Stimulated activated CD8-positive, alpha-beta memory T cell treated with anti-CD3 and anti-CD28 coated beads, Interleukin-4, amount 100 ng/mL, for 24 hours (primary cell): ENCODE measurements around the gene GUCA2A.

Experiments used
- DNase-seq: peaks from one replicate; pipeline ENCODE4 v3.0.0-alpha.2; 2020; ENCODE audit warnings: low read depth

GUCA2A gene

DNA sequence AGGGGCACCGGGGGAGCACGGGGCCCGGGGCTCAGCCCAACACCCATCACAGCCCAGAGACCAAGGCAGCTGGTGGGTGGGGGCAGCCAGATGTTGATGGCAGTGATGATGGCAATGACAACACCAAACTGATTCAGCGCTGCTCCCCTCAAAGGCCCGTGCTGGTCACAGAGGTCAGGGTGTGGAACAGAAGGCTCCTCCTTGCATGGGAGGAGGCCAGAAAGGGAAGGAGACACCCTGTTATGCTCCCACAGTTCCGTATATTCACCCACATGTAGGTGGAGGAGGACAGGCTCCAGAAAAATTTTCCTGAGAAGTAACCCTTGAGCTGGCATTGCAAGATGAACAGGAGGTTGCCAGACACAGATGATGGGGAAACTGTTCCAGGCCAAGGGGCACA, 10.9 kb downstream of the GUCA2A start:
- DNase-seq, result no peak

DNA sequence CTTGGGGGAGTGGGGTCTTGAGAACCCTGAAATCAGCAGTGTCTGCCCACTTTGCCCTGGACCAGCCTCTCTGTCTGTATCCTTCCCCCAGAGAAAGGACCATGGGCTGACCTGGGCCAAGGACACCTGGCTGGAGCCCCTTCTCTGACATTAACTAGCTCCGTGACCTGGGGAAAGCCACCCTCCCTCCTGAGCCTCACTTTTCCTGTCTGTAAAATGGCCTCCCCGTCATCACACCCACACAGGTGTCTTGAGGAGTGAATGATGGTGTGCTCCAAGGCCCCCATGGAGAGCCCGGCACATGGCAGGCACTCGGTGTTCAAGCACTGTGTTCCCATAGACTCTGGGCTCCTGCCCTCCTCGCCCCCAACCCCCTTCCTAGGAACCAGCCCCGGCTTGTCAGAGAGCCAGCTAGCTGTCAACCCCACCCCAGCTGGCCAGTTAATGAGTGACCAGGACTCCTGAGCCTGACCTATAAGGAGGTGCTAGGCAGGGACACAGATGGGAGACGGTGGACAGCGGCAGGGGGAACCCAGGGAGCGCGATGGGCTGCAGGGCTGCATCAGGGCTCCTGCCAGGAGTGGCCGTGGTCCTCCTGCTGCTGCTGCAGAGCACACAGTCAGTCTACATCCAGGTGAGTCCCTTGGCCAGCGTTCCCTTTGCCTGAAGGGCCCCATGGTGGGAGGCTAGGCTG, 11.5 kb downstream of the GUCA2A start, which contains the start of gene GUCA2B:
TSS of gene GUCA2B (plus strand) at position 504 of the 694 bp plus-strand sequence. CDS start at position 545, 41 bp downstream.
- no peak for DNase-seq

DNA sequence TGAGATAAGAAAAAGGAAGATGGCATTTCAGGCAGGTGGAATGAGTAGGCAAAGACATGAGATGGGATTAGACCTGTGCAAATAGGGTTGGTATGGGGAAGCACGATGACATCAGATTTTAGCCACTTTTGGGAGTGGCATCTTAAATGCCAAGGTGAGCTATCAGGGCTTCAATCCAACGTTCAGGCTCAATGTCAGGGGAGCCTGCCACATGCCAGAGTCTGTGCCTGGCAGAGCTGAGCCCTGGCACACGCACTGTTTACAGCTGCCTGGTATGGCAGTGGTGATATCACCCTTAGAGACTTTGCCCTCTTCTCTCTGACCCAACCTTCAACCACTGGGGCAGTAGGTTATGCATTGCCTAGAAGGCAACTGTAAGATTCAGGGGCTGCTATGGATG, 12.4 kb downstream of the GUCA2A start:
- no peak for DNase-seq

DNA sequence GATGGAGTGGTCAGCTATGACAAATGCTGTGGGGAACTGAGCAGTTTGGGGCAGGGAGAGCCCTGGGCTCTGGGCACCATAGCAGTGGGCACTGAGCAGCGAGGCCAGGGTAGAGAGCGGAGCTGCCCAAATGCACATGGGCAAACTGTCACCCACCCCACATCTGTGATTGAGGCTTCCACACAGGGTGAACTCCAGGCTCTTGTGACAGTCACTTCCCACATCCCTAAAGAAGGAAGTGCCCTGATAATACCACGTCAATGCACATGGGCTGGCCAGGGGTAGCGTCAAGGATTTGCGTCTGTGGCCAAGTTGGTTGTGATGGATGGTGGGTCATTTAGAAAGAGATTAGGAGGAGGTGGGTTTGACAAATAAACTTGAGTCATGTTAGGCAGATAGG, 13.9 kb downstream of the GUCA2A start:
- no peak for DNase-seq

DNA sequence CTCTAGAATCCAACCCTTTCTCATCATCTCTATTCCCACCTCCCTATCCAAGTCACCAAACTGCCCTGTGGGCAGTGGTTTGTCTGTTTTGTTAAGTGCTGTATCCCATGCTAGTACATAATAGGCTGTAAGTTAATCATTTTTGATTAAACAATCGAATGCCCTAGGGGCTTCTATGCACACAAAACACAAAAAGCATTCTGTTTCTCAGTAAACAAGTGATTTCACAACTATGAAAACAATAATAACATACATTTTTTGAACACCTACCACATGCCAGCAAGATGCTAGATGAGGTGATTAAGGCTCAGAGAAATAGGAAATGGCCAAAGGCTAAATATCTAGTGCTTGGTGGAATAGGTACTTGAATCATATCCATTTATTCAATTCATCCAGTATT, 16.4 kb downstream of the GUCA2A start:
- DNase-seq, result no peak

DNA sequence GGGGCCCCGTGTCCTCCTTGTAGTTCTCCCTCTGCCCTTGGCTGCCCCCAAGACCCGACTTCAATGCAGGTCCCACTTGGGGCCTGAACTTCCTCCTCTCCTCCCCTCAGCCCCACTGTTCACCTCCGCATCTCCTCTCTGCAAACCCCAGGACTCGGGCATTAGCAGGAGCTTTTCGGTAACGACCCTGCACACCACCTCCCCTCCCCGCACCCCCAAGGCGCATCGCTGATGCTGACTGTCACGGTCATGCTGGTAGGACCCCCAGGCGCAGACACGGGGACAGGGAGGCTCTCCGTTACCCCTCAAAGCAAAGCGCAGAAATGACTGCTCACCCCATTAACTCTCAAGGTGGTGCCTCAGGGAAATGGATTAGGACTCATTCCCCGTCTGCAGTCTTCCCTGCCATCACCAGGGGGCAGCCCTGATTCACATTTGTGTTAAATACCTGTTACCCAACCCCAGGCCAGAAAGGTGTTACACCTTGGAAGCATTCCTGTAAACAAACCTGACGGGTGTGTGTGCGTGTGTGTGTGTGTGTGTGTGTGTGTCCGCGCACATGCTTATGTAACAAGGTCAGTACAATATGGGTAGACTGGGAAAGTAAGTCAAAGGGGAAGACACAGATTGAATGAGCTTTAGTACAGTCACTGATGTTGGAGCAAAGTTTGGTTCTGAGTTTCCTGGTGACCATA, 17.8 kb downstream of the GUCA2A start:
- DNase-seq, result peak; percentile 52

DNA sequence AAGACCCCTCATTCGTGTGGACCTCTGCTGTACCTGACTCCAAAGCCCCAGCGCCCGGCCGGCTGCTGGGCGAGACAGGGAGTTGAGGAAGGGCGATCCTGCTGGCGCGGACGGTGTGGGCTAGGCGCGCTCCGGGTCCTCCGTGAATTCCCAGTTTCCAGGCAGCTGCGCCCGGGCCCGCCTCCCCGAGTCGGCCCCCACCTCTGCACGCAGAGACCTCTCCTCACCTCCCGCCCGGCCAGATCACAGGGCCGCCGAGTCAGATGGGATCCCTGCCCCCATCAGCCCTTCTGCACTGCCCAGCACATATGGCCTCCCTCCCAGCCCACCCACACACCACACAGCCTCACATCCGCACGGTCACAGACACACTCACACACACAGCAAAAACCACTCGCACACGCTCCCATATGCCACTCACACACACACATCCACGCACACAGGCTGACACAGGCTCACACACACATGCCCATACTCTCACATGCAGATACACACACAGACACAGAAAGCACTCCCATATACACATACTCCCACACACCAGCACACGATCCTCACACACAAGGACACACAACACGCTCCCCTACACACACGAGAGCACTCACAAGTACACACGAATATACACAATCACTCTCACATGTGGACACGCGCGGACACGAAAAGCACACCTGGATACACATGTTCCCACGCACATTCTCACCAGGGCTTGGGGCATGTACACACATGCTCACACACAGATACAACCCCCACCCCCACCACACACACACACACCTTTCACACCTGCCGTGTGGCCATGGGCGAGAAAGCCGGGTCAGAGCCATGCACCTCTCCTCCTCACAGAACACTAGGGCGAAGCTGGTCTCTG, 18.6 kb downstream of the GUCA2A start:
- no peak for DNase-seq

DNA sequence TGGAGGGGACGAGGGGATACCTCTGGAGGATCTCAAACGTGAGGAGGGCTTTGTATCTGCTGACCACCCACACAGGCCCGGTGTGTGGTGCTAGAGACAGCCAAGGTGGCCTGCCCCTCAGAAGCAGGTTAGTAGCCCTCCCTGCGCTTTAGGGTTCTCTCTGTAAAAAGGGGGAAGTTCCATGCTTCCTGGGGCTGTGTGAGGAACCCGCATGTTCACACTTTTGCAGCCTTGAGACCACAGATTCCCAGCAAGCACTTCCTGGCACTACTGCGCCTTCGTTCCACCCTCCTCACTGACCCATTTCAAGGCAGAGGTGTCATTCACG, 19.2 kb downstream of the GUCA2A start:
- no peak for DNase-seq

DNA sequence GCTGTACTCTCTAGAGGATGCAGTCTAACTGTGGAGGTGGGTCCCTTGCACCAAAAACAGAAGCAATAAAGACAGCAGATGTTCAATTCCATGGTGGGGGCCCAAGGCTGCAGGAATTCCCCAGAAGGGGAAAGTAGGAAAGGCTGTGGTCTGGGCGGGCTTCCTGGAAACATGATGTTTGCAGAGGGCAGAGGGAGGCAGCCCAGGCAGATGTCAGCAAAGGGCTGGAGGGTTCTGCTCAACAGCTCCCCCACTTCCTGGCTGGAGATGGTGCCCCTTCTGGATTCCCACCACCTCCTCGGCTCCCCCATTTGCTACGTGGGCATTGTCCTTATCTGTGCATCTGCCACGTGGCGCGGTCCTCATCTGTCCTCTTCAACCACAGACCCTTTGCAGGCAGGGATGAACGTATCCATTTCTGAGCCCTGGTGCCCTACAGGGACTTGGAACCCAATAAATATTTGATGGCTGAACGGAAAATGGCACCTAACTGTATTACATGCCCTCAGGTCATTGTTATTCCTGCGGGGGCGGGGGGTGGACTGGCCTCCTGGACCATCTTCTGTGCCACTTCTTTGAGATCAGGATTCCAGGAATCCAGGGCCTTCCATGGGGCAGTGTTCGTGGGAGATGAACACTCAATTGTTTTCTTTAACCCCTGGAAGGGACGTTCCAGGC, 19.7 kb downstream of the GUCA2A start:
- no peak for DNase-seq

DNA sequence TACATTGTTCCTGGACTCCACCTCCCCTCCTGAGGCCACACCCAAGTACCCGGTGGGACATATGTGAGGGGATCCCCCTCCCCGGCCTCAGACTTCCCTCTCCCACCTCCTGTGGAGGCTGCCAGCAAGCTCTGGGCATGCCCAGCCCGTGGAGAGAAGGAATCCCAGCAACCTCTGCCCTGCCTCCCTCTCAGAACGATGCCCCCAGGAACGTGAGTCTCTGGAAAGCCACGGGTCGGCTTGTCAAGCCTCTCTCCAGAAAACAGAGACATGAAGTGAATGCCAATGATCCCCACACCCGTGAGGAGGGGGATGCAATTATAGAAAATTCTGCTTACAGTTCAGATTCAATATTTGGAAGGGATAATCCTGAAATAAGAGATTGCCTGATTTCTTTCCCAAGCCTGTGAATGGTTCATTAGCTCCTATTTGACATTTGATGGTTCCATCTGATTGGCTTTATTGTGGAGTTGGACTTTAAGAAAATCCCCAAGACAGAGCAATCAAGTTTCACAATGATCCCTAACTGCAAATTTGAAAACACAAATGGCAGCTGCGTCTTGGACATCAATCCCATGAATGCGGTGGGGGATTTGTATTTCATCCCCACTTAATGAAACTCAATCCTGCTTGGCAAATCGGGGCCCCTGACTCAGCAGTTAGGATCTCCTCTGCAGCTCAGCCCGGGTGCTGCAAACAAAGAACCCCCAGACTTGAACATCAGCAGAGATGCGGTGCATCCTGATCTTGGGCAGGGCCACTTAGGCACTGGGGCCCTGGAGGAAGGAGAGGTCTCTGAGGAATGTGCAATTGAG, 20.4 kb downstream of the GUCA2A start:
- no peak for DNase-seq

DNA sequence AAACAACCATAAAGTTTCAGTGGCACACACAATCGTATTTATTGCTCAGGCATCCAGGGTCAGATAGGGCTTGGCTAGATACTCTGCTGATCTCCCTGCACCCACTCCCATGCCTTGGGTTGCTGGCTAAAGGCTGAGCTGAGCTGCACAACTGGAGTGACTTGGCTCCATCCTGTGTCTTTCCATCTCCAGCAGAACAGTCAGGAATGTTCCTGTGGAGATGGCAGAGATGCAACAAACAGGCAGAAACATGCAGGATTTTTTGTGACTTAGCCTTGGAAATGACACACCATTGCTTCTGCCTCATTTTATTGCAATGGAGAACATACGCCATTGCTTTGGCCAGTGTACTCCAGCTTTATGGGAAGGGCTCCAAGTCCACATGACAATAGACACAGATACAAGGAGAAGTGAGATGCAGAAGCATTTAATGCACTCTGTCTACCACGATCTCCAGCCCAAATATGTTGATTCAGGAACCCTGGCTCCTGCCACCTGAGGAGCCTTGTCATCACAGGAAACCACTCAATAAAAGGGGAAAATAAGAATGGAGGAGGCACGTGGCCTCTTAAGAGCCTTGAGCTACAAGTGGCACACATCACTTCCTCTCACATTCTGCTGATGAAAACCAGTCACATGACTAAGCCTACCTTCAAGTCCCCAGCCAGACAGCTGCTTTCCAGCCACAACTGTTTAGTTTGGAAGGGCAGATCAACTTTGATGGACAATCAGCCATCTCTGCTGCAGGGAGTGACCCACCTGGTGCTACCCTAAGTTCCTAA, 21.5 kb downstream of the GUCA2A start:
- no peak for DNase-seq

DNA sequence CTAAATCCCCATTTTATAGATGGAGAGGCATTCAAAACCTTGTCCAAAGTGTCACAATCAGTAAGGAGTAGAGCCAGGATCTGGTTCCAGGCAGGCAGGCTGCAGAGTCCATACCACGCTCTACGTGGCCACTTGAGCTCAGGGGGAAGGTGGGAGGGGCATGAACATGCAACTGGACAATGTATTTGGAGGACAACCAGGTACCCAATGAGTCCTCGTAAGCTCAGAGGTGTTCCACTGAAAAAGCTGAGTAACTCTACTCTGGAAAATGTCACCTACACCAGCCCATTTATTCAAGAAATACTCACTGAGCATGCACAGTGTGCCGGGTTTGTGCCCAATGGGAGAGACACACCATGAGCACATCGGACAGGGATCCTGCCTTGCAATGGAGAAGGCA, 22.6 kb downstream of the GUCA2A start:
- no peak for DNase-seq

DNA sequence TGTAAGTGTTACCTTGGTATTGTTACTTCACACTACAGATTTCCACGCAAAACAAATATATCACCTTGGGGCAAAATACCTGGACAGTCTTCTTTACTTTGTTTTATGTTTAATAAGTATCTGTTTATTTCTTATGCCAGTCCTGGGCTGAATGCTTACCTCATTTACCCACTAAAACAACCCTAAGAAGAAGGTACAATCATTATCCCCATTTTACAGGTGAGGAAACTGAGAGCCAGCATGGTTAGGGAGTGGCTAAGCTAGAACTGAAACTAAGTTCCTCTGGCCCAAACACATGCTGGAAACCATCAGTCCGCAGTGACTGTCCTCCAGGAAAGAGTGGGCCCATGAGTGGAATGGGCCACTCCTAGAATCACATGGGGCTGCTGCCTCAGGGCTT, 24.4 kb downstream of the GUCA2A start:
- no peak for DNase-seq

DNA sequence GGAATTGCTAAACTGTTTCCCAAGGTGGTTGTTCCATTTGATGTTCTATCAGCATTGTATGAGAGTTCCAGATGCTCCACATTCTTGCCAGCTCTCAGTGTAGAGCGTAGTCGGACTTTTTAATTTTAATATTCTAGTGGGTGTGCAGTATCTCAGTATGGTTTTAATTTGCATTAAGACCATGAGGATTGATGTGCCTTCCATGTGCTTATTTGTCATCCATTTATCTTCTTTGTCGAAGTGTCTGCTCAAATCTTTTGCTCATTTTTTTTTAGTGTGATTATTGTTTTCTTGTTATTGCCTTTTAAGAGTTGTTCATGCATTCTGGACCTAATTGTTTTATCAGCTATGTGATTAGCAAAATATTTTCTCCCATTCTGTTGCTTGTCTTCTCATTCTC, 25.1 kb downstream of the GUCA2A start:
- DNase-seq, result no peak

DNA sequence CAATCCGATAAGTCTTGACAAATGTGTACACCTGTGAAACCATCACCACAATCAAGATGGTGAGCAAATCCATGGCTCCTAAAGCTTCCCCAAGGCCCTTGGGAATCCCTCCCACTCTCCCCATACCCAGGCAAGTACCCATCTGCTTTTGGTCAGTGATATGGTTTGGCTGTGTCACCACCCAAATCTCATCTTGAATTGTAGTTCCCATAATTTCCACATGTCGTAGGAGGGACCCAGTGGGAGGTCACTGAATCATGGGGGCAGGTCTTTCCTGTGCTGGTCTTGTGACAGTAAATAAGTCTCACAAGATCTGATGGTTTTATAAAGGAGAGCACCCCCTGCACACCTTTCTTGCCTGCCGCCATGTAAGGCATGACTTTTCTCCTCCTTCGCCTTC, 26.0 kb downstream of the GUCA2A start:
- no peak for DNase-seq

DNA sequence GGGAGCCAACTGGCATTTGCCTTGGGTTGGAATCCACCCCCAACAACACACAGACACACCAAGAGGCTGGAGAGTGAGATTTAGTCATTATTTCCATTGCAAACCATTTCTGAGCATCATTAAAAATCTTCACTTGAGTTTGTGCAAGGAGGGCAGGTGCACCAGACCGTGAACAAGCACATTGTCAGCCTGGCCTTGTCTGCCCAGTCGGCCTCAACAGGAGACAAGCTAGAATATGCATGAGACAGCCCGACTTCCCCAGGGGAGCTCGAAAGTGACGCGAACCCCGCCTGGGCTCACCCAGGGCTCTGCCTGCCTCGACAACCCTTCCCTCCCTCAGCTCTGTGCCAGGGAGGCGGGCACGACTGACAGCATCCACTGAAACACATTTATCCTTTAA, 26.8 kb downstream of the GUCA2A start:
- DNase-seq, result no peak

DNA sequence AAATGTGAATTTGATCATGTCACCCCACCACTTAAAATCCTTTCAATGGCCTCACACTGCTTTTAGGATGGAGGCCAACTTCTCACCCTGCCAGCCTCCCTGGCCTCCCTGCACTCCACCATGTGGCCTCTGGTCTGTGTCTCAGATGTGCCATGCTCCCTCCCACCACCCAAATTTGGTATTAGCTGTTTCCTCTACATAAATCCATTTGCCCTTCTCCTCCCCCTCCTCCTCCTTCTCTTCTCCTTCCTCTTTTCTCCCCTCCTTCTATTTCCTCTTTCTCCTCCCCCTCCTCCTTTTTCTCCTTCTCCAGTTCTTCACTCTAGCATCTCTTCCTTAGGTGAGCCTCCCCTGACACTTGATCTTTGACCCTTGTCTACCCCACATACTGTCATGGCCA, 28.1 kb downstream of the GUCA2A start:
- no peak for DNase-seq

DNA sequence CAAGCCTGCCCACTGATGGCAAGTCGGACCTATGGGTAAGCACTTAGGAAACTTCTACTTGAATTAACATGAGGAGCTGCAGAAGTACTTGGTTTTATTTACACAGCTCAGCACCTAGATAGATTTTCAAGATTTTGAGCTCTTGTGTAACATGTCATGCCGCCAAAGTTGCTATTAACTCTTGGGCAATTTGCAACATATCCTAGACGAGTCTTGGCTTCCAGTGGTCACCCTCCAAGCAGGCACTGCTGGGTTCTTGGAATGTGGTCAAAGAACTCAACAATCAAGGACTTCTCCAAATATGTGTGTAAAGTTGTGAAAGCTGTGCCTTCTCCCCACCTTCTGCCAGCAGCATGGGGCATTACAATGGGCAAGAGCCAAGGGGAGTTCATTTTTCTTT, 29.1 kb downstream of the GUCA2A start:
- DNase-seq, result no peak

DNA sequence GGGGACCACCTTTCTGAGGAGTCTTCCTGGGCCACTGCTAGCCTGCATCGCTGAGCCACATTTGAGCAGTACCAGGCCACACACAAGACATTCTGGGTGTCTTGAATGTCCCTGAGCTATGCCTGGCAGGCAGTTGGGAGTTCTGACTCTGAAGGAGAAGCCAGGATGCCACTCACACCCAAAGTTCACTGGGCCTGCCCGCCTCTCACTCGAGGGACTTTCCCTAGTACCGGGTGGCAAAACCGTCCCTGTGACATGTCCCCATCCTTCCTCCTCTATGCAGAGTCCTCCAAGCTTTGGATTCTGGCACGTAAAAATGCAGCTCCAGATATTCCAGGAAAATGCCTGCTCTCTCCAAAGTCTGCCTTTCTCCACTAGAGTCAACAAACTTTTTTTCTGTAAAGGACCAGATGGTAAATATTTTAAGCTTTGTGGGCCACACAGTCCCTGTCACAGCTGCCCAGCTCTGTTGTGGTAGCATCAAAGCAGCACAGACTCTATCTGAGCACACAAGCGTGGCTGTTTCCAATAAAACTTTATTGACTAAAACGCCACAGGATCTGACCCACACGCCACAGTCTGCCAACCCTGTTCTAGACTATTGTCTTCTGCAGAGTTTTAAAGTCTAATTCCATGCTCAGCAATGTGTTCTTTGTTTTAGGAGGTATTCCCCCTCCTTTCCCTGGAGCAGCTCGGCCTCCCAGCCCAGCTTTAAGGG, 30.6 kb downstream of the GUCA2A start:
- no peak for DNase-seq

DNA sequence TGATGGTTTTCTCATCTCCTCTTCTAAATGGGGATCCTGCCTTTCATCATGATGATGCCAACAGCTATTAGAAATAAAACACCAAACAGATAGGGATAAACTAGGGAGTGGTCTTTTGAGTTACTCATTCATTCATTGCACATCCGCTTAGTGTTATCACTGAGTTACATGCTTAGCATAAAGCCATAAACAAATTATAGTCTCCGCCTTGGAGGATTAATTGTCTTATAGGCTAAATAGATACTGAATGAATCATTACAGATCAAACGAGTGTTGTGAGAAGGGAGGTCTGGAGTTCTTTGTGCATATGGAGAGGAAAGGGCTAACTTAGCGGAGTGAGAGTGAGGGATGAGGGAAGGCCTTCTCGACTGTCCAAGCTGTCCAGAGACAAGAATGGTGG, 31.2 kb downstream of the GUCA2A start:
- DNase-seq, result no peak
